ENCODE measurements around the gene PER3.

The PER3 gene

DNA sequence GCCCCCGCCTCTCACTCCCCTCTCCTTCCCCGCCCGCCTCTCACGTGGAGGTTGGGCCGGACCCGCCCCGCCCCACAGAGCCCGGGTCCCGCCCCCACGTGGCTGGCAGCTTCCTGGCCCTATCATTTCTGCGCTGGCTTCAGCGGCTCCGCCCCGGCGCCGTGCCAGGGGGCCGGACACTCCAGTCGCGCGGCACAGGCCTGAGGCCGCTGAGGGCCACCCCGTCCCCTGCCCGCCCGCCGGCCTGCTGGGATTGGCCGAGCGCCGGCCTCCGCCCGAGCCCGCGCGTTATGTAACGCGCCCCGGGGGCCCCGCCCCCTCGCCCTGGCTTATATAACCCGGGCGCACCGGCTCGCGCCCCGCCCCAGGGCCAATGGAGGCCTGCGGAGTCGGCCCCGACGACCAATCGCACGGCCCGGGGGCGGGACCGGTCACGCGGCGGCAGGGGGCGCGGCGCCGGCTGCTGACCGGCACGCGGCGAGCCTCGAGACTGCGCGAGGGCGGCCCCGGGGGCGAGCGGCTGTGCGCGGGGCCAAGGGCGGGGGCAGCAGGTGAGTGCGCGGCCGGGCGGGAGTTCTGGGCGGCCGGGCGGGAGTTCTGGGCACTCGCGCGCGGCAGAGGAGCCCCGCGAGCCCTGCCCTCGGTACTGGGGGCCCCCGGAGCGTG is at the start of gene PER3:
TSS of gene PER3 (plus strand) at position 466 of the 666 bp plus-strand sequence. CDS start 587 bp downstream, outside the sequence.
- H3K36me3 ChIP-seq (replicated peaks), result peaks cover 17% of the 10 kb centered on the region
- in situ Hi-C loops (cut with MboI; ENCODE audit: low sequenced_read_pairs), result no loop called here
- H3K4me1 ChIP-seq, result no peaks in the 10 kb centered on the region
- no peaks in the 10 kb centered on the region for H3K27me3 ChIP-seq (ENCODE audit: low read depth)
- peak within 1 kb of the TSS; percentile 37 for H3K4me3 ChIP-seq
- DNase-seq (ENCODE audit: low spot score in 2 of 2), result peak; percentile 84 to 94
- no peaks in the 10 kb centered on the region for H3K9me3 ChIP-seq

GRCh38 chr1:7738044-7738443 is 46.0 kb upstream of the PER3 start:
- Histone ChIP-seq H3K4me1 (no peaks in the 10 kb centered on the region), H3K9me3 (no peaks in the 10 kb centered on the region), H3K4me3 (no peak overlapping the region), H3K36me3 (replicated peaks) (peaks cover 19% of the 10 kb centered on the region), H3K27me3 (ENCODE audit: low read depth) (no peaks in the 10 kb centered on the region)
- no peak for DNase-seq (ENCODE audit: low spot score in 2 of 2)
- in situ Hi-C loops (cut with MboI; ENCODE audit: low sequenced_read_pairs), result no loop called here

- H3K4me1 ChIP-seq, result no peaks in the 10 kb centered on the region
- no peaks in the 10 kb centered on the region for H3K27me3 ChIP-seq (ENCODE audit: low read depth)
- no peak overlapping the region for H3K4me3 ChIP-seq
- DNase-seq (ENCODE audit: low spot score in 2 of 2), result no peak
- in situ Hi-C loops (cut with MboI; ENCODE audit: low sequenced_read_pairs), result no loop called here
- no peaks in the 10 kb centered on the region for H3K9me3 ChIP-seq
- peaks cover 11% of the 10 kb centered on the region for H3K36me3 ChIP-seq (replicated peaks)
Measured at GRCh38 chr1:7743346-7743745, 40.7 kb upstream of the PER3 start.

DNA sequence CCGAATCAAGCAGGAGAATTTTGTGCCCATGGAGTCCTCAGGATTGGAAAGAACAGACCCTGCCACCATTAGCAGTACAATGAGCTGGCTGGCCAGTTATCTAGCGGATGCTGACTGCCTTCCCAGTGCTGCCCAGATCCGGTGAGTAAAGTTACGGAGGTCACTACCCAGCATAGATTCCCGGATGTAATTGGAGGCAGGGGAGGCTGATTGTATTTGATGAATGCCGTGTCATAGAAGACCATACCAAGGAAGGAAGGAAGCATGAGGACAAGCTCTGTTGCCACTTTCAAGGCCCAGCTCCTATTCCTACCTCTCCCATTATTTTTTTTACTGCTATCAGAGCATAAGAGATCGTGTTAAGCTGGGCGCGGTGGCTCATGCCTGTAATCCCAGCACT is 39.2 kb upstream of the PER3 start:
- no peaks in the 10 kb centered on the region for H3K9me3 ChIP-seq
- no peak for DNase-seq (ENCODE audit: low spot score in 2 of 2)
- in situ Hi-C loops (cut with MboI; ENCODE audit: low sequenced_read_pairs), result no loop called here
- H3K36me3 ChIP-seq (replicated peaks), result peaks cover 15% of the 10 kb centered on the region; the same call in 1 of the 2 replicates
- H3K4me1 ChIP-seq, result no peaks in the 10 kb centered on the region
- no peaks in the 10 kb centered on the region for H3K27me3 ChIP-seq (ENCODE audit: low read depth)
- no peak overlapping the region for H3K4me3 ChIP-seq

- in situ Hi-C loops (cut with MboI; ENCODE audit: low sequenced_read_pairs), result no loop called here
- Histone ChIP-seq H3K4me1 (no peaks in the 10 kb centered on the region), H3K36me3 (replicated peaks) (peaks cover 12% of the 10 kb centered on the region; the same call in 1 of the 2 replicates), H3K27me3 (ENCODE audit: low read depth) (no peaks in the 10 kb centered on the region), H3K4me3 (no peak overlapping the region), H3K9me3 (no peaks in the 10 kb centered on the region)
- DNase-seq (ENCODE audit: low spot score in 2 of 2), result no peak
Measured at GRCh38 chr1:7745783-7746182, 38.3 kb upstream of the PER3 start.

DNA sequence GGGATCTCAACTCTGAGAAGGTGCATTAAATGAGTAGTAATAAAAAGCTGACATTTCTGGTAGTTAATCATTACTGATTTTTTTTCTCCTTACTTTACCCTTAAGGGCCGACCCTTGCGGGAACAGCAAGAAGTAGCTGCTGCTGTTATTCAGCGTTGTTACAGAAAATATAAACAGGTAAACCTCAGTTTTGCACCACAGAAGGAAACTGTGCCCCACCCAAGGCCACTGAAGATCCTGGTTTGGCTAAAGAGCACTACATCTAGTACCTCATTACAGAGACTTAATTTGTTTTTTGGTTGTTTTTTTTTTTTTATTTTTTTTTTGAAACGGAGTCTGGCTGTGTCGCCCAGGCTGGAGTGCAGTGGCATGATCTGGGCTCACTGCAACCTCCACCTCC is 36.5 kb upstream of the PER3 start:
- peaks cover 12% of the 10 kb centered on the region; the same call in 1 of the 2 replicates for H3K36me3 ChIP-seq (replicated peaks)
- DNase-seq (ENCODE audit: low spot score in 2 of 2), result no peak
- no peak overlapping the region for H3K4me3 ChIP-seq
- H3K9me3 ChIP-seq, result no peaks in the 10 kb centered on the region
- H3K27me3 ChIP-seq (ENCODE audit: low read depth), result no peaks in the 10 kb centered on the region
- peaks cover 7% of the 10 kb centered on the region for H3K4me1 ChIP-seq
- in situ Hi-C loops (cut with MboI; ENCODE audit: low sequenced_read_pairs), result no loop called here

DNA sequence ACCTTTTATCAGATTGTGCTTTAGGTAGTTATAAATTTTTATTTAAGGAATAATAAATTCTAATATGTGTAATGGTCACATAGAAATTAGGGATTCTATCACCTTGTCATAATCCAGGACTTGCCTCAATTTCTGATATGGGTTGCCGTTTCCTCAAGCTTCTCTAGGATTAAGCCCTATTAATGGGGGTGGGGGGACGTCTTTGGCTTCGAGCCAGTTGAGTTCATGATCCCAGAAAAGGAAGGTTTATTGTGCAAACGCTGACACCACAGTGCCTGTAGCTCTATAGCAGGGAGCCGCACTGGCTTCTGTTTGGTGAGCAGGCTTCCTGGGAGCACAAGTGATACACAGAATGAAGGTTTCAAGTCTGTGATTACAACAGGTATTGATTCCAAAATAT is 35.0 kb upstream of the PER3 start:
- Histone ChIP-seq H3K4me1 (peaks cover 8% of the 10 kb centered on the region), H3K36me3 (replicated peaks) (peaks cover 12% of the 10 kb centered on the region; the same call in 1 of the 2 replicates), H3K27me3 (ENCODE audit: low read depth) (no peaks in the 10 kb centered on the region), H3K4me3 (no peak overlapping the region), H3K9me3 (no peaks in the 10 kb centered on the region)
- no peak for DNase-seq (ENCODE audit: low spot score in 2 of 2)
- in situ Hi-C loops (cut with MboI; ENCODE audit: low sequenced_read_pairs), result no loop called here

GRCh38 chr1:7751174-7751573 is 32.9 kb upstream of the PER3 start:
- Histone ChIP-seq H3K9me3 (no peaks in the 10 kb centered on the region), H3K27me3 (ENCODE audit: low read depth) (no peaks in the 10 kb centered on the region), H3K4me1 (peaks cover 8% of the 10 kb centered on the region), H3K4me3 (no peak overlapping the region), H3K36me3 (replicated peaks) (peaks cover 9% of the 10 kb centered on the region; the same call in 1 of the 2 replicates)
- in situ Hi-C loops (cut with MboI; ENCODE audit: low sequenced_read_pairs), result loop anchor here (5.0 kb wide), 1 partner anchor 79 kb away; no protein-coding TSS in a partner anchor
- DNase-seq (ENCODE audit: low spot score in 2 of 2), result no peak

DNA sequence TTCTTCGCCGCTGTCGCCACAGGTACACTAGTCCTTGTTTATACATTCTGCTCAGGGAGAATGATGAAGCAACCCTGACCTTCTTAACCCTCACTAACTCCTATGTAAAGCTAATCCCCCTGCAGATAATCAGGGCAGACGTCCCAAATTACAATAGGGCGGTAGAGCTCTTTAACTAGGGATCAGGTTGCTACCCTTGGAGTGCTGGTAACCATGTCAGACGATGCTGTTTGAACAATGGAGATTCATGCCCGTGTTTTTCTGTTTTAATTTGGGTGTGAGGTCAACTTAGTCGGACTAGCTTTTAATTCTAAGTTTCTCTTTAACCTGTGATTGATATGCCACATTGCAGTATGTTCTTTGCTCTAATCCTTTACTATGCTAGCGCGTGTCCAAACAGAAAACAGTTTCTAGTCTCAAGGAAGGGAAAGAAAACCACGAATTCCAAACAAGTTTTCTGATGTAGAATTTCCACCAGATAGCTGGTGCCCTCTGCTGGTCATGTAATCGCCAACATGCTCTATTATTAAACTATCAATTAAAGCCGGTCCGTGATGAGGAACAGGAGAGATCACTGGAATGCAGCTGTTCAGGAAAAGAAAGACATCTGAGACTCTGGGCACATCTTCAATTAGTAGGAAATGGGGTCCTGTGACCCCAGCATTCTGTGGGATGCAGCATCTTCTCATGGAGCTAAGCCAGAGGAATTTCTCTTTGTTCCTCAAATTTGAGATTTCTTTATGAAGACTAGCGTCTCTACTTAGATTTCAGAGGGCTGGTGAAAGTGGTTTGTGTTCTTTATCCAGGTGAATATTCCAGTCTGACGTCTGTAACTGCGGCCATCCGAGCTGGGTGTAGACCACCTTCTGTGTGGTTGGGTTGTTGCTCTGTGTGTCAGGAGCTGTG is 31.3 kb upstream of the PER3 start:
- H3K9me3 ChIP-seq, result no peaks in the 10 kb centered on the region
- DNase-seq (ENCODE audit: low spot score in 2 of 2), result peak; percentile 75 to 76
- in situ Hi-C loops (cut with MboI; ENCODE audit: low sequenced_read_pairs), result loop anchor here (5.0 kb wide), 1 partner anchor 80 kb away; no protein-coding TSS in a partner anchor
- no peaks in the 10 kb centered on the region for H3K27me3 ChIP-seq (ENCODE audit: low read depth)
- H3K4me3 ChIP-seq, result peak overlapping the region; percentile 11; the same call in 1 of the 2 replicates
- H3K36me3 ChIP-seq (replicated peaks), result peaks cover 9% of the 10 kb centered on the region; the same call in 1 of the 2 replicates
- peaks cover 8% of the 10 kb centered on the region for H3K4me1 ChIP-seq

- no peak overlapping the region for H3K4me3 ChIP-seq
- in situ Hi-C loops (cut with MboI; ENCODE audit: low sequenced_read_pairs), result loop anchor here (5.0 kb wide), 1 partner anchor 81 kb away; no protein-coding TSS in a partner anchor
- no peak for DNase-seq (ENCODE audit: low spot score in 2 of 2)
Measured at GRCh38 chr1:7753641-7754040, 30.4 kb upstream of the PER3 start.

GRCh38 chr1:7754234-7754633 is 29.9 kb upstream of the PER3 start:
- Histone ChIP-seq H3K4me1 (peaks cover 8% of the 10 kb centered on the region), H3K27me3 (ENCODE audit: low read depth) (no peaks in the 10 kb centered on the region), H3K9me3 (no peaks in the 10 kb centered on the region), H3K4me3 (no peak overlapping the region), H3K36me3 (replicated peaks) (no peaks in the 10 kb centered on the region)
- no peak for DNase-seq (ENCODE audit: low spot score in 2 of 2)
- in situ Hi-C loops (cut with MboI; ENCODE audit: low sequenced_read_pairs), result loop anchor here (5.0 kb wide), 1 partner anchor 82 kb away; no protein-coding TSS in a partner anchor

More at GRCh38 chr1:7753641-7754040, 30.4 kb upstream of the PER3 start:
- Histone ChIP-seq H3K27me3 (ENCODE audit: low read depth) (no peaks in the 10 kb centered on the region), H3K9me3 (no peaks in the 10 kb centered on the region), H3K4me1 (peaks cover 8% of the 10 kb centered on the region), H3K36me3 (replicated peaks) (peaks cover 5% of the 10 kb centered on the region; the same call in 1 of the 2 replicates)

DNA sequence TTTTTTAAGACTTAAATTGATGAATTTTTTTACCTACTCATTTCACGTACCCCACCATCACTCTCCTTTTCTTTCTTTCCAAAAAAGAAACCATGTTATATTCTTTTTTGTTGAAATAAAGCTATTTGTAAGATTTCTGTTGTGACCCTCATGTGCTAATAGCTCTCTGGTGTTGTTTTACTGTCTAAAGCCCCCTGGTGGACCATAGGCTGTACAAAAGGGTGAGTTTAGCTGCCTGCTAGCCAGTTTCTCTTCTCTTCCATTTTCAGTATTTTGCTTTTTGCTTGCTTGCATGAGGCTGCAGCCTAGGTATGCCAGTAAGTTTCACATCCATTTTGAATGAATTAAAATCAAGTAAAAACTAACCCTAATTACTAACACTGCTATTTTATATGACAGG is 28.6 kb upstream of the PER3 start:
- Histone ChIP-seq H3K4me3 (no peak overlapping the region), H3K36me3 (replicated peaks) (no peaks in the 10 kb centered on the region), H3K4me1 (peaks cover 8% of the 10 kb centered on the region), H3K27me3 (ENCODE audit: low read depth) (no peaks in the 10 kb centered on the region), H3K9me3 (no peaks in the 10 kb centered on the region)
- in situ Hi-C loops (cut with MboI; ENCODE audit: low sequenced_read_pairs), result no loop called here
- DNase-seq (ENCODE audit: low spot score in 2 of 2), result peak in 1 of 2 experiments; percentile 22

DNA sequence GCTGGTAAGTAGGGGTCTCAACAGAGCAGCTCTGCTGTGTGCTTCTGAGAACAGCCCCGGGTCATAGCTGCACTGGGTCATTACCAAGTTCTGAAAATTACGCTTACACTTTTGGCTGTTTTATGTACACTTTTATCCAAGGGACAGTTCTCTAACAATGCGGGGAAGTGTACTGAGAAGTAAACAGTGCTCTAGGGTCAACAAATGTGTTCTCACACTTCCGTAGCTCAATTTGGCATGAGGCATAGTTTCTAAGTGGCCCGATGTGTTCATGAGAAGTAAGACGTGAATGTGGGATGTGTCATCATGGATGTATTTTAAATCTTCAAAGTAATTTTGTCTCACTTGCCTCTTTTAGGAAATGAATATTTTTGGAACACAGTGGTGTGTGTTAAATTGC is 23.8 kb upstream of the PER3 start:
- in situ Hi-C loops (cut with MboI; ENCODE audit: low sequenced_read_pairs), result no loop called here
- Histone ChIP-seq H3K27me3 (ENCODE audit: low read depth) (no peaks in the 10 kb centered on the region), H3K36me3 (replicated peaks) (no peaks in the 10 kb centered on the region), H3K4me1 (no peaks in the 10 kb centered on the region), H3K4me3 (no peak overlapping the region), H3K9me3 (no peaks in the 10 kb centered on the region)
- no peak for DNase-seq (ENCODE audit: low spot score in 2 of 2)

DNA sequence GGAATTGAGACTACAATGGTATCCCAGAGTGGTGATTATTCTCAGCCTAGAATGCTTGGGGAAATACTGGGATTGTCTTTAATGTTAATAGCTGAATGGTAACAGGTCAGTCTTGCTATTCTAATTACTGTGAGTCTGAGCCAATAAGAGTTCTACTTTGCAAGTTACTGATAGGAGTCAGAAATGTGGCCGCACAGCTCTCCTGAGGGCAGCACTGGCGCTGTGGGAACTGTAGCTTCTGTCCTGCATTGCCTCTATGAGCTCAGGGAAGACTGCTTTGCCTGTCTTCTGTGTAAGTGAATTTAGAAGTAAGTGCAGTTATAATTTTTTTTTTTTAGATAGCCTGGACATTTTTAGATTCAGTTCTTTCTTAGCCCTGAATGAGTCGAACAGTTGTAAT is 23.0 kb upstream of the PER3 start:
- Histone ChIP-seq H3K27me3 (ENCODE audit: low read depth) (no peaks in the 10 kb centered on the region), H3K4me3 (no peak overlapping the region), H3K4me1 (no peaks in the 10 kb centered on the region), H3K36me3 (replicated peaks) (no peaks in the 10 kb centered on the region), H3K9me3 (no peaks in the 10 kb centered on the region)
- in situ Hi-C loops (cut with MboI; ENCODE audit: low sequenced_read_pairs), result no loop called here
- no peak for DNase-seq (ENCODE audit: low spot score in 2 of 2)
